Posterior vena cava (tissue), 2 donors: ENCODE data around the gene SUCLG2. TPM values are rescaled to one million over a fixed set of nuclear protein-coding genes. Genes with fewer than 3 reads are reported as not detected.

Experiments
- DNase-seq: peaks from one replicate; pipeline ENCODE4 v3.0.0-alpha.2; 2020; ENCODE audit warnings: low spot score
- intact Hi-C, 2 donors: fragments of 100-400 bp; cut with DNase I; formaldehyde crosslinking; loops; one replicate each; pipeline versions ENCODE4 v1.14.1 to v1.14.2; 2022 to 2023
- total RNA-seq, 2 donors: library from RNA; stranded (reverse); fragmentation: NEBNext Ultra II Directional; extraction: Animal tissue kit (Norgen Biotek cat#: 25700); gene quantifications; one replicate each; pipeline ENCODE4 v1.2.1, GENCODE V29; 2021
- donor health status: DM: yes; HTN: yes; CAD: no.
- donor health status: DM: yes; HTN: yes; CAD: no.

SUCLG2 gene
- total RNA-seq, 2 donors from 2014 or later: 51.5 to 51.9 TPM

GRCh38 chr3:67380118-67380517, 274.3 kb downstream of the SUCLG2 start:
- intact Hi-C loops: no loop called here

GRCh38 chr3:67377299-67377698, 277.1 kb downstream of the SUCLG2 start:
- DNase-seq: no peak
- intact Hi-C loops: no loop called here

More at GRCh38 chr3:67380118-67380517, 274.3 kb downstream of the SUCLG2 start:
- DNase-seq: no peak

DNA sequence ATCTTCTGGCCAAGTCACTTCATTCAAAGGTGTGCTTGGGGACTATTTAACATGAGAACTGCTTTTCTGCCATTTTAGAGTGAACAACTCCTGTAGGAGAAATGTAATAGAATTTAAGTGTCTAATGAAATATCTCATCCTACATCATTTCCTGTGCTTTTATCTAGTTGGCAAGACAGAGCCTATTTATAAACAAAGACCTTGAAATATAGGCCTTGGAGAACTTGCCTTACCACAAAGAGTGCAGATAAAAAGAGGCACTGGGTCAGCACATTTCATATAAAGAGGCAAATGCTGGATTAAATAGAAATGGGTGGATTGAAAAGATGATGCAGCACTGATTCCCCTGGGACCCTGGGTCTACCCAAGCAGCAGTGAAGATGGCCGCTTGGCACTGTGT, 278.0 kb downstream of the SUCLG2 start:
- intact Hi-C loops: no loop called here
- no peak for DNase-seq

DNA sequence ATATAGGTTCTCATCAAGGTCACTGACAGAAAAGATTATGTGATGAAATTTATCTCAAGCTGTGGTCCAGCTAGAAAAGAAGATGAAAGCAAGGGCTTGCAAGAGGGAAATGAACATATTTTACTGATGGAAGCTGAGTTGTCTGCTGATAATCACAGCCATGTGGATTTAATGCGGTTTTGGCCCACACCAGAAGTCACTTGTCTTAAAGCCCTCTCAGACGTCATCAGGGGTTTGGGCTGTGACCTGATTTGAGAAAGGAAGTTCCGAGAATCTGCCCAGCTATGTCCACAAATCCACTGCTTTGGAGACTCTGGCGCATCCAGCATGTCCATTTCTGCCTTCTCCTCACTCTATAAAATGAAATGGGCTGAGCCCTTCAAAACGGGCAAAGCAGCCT, 278.4 kb downstream of the SUCLG2 start:
- no peak for DNase-seq
- intact Hi-C loops: no loop called here

DNA sequence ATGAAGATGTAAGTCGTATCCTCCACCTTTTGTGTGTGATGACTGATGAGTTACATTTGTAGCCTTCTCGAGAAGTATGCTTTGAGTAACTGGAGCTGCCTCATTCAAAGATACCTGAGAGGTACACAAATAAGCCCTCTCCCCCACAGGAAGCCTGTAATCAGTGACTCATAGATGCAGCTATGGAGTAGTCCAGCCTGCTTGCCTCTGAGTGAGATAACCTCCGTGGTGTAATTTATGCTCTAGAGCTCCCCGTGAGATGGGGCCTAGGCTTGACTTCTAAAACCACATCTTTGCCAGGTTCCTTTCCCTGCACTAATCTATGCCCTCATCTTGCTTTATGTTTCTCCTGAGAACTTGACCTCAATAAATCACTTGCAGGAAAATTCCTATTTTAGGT, 291.7 kb downstream of the SUCLG2 start:
- intact Hi-C loops: no loop called here
- DNase-seq: no peak

- DNase-seq: no peak
- intact Hi-C loops: no loop called here
These were observed 292.6 kb downstream of the SUCLG2 start for GRCh38 chr3:67361770-67362169.

- intact Hi-C loops: no loop called here
- DNase-seq: no peak
These were observed 293.1 kb downstream of the SUCLG2 start for GRCh38 chr3:67361323-67361722.

GRCh38 chr3:67357610-67358458, 296.6 kb downstream of the SUCLG2 start:
- DNase-seq: no peak
- intact Hi-C loops: no loop called here

DNA sequence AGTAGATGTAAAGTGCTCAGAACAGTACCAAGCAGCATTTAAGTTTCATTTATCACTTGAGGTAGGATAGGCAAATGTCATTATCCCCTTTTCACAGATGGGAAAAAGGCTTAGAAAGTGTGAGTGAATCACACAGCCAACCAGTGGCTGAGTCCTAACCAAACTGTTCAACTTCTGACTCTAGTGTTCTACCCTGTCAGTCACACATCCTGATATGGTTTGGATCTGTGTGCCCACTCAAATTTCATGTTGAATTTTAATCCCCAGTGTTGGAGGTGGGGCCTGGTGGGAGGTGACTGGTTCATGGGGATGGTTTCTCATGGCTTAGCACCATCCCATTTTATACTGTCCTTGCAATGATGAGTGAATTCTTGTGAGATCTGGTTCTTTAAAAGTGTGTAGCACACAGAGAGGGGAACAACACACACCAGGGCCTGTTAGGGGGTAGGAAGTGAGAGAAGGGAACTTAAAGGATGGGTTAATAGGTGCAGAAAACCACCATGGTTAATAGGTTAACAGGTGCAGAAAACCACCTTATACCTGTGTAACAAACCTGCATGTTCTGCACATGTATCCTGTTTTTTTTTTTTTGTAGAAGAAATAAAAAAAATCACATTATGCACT, 304.7 kb downstream of the SUCLG2 start:
- intact Hi-C loops: no loop called here
- no peak for DNase-seq

GRCh38 chr3:67346081-67346480, 308.3 kb downstream of the SUCLG2 start:
- DNase-seq: no peak

DNA sequence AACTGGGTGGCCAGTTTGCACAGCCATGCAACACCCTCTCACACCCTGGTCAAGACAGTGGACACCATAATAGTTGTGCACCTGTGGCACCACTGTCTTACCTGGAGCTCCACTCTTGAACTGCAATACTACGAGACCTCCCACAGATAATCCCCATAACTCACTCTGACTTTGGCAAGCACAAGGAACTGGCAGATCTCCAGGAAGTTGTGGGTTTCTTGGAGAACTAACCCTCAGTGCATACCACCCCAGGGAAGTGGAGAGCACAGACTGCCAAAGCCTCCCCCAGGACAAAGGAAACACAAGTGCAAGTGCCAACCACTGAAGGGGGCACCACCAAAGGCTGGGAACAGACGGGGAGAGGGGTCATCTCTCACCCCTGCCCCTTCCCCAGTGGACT, 318.6 kb downstream of the SUCLG2 start:
- DNase-seq: no peak
- intact Hi-C loops: no loop called here

More at GRCh38 chr3:67346081-67346480, 308.3 kb downstream of the SUCLG2 start:
- intact Hi-C loops: no loop called here

DNA sequence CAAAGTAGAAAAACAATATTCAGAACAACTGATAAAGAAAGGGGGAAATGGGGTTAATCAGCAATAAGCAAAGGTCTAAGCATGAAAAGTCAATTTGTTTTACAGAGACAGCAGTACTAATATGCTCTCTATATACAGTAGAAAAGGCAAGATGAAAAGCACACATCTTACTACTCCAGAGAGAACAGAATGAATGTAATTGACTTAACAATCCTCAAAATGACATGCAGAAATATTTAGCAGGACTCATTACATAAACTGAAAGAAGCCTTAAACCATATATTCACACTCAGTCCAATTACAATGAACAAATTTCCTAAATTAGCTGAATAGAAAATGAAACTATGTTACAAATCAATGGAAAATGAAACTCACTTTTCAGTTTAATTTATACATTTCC, 319.8 kb downstream of the SUCLG2 start:
- intact Hi-C loops: no loop called here
- DNase-seq: no peak

DNA sequence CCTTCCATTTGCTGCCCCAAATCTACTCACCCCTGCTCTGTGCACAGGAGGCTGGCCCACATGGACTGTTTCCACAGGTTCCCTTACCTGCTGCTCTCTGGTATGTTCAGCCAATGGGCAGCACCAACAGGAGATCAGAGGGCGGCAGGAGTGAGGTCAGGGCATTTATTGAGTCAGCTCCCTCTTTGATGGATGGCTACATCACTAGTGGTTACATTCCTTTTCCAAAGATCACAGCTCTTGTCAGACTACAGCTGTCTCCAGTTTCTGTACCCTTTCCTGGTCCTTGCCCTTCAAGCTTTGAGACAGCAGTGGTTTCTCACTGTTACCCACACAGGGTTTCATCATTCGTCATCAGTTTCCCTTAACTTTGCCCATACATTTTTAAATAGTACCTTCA, 325.1 kb downstream of the SUCLG2 start:
- intact Hi-C loops: no loop called here
- no peak for DNase-seq

GRCh38 chr3:67327582-67327981, 326.8 kb downstream of the SUCLG2 start:
- intact Hi-C loops: no loop called here

DNA sequence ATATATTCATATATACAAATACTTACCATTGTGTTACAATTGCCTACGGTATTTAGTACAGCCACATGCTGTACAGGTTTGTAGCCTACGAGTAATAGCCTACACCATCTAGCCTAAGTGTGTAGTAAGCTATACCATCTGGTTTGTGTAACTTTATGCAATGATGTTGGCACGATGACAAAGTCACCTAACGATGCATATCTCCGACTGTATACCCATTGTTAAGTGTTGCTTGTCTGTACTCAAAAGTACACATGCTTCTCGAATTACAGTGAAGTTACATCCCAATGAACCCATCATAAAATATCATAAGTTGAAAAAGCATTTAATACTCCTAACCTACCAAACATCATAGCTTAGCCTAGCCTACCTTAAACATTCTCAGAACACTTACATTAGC, 329.2 kb downstream of the SUCLG2 start:
- no peak for DNase-seq
- intact Hi-C loops: no loop called here

More at GRCh38 chr3:67327582-67327981, 326.8 kb downstream of the SUCLG2 start:
- no peak for DNase-seq
